Renal cortical epithelial cell (primary cell): ENCODE data around the gene MRPS12. TPM values are rescaled to one million over a fixed set of nuclear protein-coding genes. Genes with fewer than 3 reads are reported as not detected.
"Not testable (repeated sequence)": the region's sequence is repeated elsewhere in the genome, so short reads cannot be mapped to it uniquely, and the experiment has no call there.

Source experiments
- DNase-seq: peaks from one replicate; pipeline ENCODE4 v3.0.0-alpha.2; 2011; ENCODE audit warnings: low read depth
- total RNA-seq: library from RNA; depleted of rRNA; stranded (reverse); fragments of >200 nt; gene quantifications from 2 replicates; pipeline ENCODE4 v1.2.3, GENCODE V29; 2014

MRPS12 gene
- total RNA-seq, 1 donor from 2014 or later, result 38.4 TPM

DNA sequence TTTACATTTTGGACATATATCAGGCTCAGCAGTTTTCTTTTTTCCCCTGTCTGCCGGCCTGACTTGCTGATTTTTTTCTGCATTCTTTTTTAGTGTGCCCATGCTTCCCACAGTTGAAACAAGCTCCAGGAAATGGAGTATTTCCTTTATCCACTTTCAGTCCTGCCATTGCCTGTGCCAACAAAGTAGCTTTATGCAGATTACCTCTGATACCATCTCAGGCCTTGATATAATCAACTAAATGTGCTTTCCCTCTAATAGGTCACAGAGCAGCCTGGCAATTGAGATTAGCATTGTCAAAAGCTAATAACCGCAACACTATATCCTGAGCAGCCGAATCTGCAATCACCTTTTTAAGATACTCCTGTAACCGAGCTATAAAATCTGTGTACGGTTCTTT lies 9.2 kb downstream of the MRPS12 start:
- DNase-seq, result no peak

DNA sequence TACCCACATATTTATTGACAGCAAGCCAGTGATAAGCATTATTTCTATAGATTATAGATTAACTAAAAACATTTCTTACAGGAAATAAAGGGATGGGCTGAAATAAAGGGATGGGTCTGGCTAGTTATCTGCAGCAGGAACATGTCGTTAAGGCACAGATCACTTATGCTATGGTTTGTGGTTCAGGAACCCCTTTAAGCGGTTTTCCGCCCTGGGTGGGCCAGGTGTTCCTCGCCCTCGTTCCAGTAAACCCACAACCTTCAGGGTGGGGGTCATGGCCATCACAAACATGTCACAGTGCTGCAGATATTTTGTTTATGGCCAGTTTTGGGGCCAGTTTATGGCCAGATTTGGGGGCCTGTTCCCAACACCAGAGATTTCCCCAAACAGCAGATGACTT lies 10.7 kb downstream of the MRPS12 start:
- not testable (repeated sequence) for DNase-seq

GRCh38 chr19:38941979-38942378 lies 11.2 kb downstream of the MRPS12 start:
- no peak for DNase-seq

DNA sequence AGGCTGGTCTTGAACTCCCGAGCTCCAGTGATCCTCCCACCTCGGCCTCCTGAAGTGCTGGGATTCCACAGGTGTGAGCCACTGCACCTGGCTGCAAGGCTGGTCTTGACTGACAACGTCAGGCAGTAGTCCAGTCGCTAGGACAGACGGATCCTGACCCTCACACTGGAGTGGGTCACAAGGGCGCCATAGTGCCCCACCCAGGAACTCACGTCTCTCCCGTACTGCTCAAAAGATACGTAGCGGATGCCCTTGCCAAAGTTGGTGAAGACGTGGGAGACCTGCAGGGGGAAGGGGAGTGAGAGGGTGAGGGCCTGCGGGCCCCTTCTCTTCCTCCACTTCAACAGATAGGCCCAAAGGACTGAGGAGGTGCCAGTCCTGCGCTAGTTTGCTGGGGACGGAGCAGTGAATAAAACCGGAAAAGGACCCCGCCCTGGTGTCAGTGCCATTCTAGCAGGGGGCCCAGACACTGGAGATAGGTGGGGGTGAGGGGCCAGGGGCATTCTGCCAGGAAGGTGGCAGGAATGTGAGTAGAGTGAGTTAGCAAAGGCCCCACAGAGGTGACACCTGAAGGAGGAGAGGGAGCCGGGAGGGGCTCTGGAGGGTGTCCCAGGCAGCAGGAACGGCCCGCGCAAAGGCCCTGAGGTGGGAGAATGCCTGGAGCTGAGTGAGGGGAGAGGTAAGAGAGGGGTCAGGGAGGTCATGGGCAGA lies 11.9 kb downstream of the MRPS12 start:
- no peak for DNase-seq

GRCh38 chr19:38944981-38945506 lies 14.3 kb downstream of the MRPS12 start:
- no peak for DNase-seq

GRCh38 chr19:38945562-38946228 lies 15.0 kb downstream of the MRPS12 start:
- no peak for DNase-seq

GRCh38 chr19:38946229-38947010 lies 15.7 kb downstream of the MRPS12 start:
- DNase-seq, result no peak

GRCh38 chr19:38949580-38950367 lies 19.0 kb downstream of the MRPS12 start:
- peak; percentile 54 for DNase-seq

DNA sequence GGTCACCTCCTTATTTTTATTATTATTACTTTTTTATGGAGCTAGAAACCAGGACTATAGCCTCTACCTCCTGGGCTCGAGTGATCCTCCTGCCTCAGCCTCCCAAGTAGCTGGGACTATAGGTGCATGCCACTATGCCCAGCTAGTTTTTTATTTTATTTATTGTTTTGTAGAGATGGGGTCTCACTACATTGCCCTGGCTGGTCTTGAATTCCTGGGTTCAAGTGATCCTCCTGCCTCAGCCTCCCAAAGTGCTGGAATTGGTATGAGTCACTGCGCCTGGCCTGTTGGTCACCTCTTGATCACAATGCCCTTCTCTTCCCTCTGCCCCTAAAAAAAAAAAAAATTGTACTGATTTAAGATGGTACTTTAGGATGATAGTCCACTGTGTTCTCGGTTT lies 20.4 kb downstream of the MRPS12 start:
- DNase-seq, result no peak

DNA sequence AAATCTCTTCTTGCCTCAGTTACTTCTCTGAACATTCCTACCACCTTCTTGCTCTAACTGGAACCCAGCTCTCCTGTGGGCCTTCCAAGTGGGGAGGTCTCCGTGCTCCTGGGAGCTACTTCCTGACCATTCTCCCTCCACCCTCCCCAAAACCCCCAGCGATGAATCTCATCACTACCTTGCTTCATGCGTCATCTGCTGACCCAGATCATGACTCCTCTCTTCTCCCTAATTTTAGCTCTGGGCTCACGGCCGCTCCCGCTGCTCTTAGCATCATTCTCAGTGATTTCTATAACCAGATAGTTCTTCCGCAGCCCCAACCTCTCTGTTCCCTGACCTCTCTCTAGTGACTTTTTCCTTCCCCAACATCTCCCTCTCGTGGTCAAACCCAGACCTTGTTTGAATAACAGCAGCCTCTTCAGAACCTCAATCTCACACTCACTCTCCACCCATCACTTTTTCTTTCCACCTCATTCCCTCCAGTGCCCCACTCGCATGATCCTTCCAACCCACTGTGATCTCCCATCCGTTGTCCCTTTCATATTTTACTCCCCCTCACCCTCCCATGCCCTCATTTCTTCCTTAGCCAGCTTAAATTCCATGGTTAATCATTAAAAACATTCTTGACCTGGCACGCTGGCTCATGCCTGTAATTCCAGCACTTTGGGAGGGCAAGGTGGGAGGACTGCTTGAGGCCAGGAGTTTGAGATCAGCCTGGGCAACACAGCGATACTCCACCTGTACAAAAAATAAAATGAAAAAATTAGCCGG lies 21.8 kb downstream of the MRPS12 start:
- DNase-seq, result peak; percentile 91

GRCh38 chr19:38953677-38954076 lies 22.9 kb downstream of the MRPS12 start:
- DNase-seq, result no peak

DNA sequence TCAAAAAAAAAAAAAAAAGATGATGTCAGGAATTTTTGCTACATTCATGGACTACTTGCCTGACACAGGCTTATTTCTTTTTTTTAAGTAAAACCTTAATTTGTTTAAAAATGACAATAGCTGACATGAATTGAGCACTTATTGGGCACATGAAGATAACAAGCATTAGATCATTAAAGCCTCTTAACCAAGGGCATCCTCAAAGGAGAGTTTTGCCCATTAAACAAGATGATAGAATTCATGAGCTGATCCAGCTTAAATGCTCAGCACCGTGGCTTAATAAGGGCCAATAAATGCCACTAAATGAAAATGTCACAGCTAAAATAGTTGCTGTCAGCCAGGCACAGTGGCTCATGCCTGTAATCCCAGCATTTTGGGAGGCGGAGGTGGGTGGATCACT lies 25.5 kb downstream of the MRPS12 start:
- no peak for DNase-seq

DNA sequence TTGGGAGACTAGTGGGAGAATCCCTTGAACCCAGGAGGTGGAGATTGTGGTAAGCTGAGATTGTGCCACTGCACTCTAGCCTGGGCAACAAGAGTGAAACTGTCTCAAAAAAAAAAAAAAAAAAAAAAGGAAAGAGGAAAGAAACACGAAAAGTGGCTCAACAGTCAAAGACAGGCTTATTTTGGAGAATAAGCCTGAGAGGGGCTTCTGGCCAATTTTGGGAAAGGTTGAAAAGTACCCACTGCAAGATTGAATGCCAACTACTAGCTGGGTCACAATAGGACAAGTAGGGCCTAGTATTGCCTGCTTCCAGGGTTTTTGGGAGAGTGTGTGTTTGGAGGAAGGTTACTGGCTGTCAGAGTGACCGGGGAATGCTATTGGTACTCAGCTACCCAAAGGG lies 27.6 kb downstream of the MRPS12 start:
- DNase-seq, result no peak

- DNase-seq, result no peak
These were observed 28.9 kb downstream of the MRPS12 start for GRCh38 chr19:38959618-38960017.

DNA sequence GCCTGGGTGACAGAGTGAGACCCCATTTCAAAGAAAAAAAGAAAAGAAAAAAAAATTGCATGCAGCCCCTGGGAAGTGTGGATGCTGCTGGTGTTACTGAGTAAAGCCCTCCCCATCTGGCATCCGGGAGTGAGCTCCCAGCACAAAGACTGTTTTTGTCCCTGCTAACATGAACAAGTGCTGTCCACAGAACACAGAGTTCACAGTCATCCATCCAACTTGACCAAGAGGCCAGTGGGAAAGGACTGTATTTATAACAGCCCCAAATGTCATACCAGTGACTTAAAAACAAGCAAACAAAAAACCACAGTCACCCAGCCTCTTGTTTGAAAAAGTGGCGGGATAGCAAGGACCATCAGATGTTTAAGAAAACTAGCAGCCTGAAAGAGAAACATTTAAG lies 34.0 kb downstream of the MRPS12 start:
- DNase-seq, result no peak

DNA sequence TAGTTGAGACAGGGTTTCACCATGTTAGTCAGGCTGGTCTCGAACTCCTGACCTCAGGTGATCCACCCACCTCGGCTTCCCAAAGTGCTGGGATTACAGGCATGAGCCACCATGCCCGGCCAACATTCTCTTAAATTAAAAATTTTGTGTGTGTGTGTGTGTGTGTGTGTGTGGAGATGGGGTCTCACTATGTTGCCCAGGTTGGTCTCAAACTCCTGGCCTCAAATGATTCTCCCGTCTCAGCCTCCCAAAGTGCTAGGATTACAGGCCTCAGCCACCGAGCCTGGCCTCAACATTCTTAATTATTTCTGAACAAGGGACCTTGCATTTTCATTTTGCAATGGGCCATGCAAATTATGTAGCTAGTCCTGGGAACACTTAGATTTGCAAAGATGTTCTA lies 35.4 kb downstream of the MRPS12 start:
- not testable (repeated sequence) for DNase-seq

- peak; percentile 65 for DNase-seq
These were observed 40.2 kb downstream of the MRPS12 start for GRCh38 chr19:38970664-38971532.

GRCh38 chr19:38971672-38972071 lies 40.9 kb downstream of the MRPS12 start:
- peak; percentile 35 for DNase-seq

DNA sequence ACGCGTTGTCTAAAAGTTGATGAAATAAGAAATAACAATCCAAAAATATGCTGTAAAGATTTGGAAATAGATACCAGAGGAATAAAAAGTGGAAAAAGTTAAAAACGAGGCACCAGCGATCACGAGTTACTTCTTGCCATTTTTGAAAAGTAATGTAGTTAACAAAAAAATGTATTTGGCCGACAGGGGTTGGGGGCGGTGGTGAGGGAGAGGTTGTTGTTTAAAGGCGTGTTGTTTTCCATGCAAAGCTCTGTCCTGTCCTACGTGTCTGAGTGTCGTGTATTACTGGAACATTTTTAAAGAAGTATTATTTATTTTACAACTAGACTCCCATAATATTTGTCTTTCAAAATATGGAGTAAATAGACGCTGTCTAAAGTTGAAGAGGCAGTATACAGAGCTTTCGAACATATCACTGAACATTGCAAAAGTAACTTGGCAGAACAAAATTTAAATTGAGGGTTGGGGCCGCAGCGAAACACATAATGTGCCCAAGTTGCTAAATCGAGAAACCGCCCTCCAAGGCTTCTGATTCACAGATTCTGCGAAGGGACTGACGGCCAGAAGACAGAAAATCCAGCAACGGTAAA lies 44.0 kb downstream of the MRPS12 start:
- no peak for DNase-seq
